NCI-H128 (cell line): ENCODE data around the gene THUMPD1.
"Not testable (repeated sequence)": the region's sequence is repeated elsewhere in the genome, so short reads cannot be mapped to it uniquely, and the experiment has no call there.

ENCODE experiments used
- DNase-seq: peaks from one replicate; lab custom pipeline; 2025; ENCODE audit not compliant: unreplicated experiment; lab: John Stamatoyannopoulos, UW

The THUMPD1 gene

GRCh38 chr16:20749474-20749873, 7.9 kb upstream of the THUMPD1 start:
- no peak for DNase-seq

- DNase-seq: no peak
Measured at GRCh38 chr16:20747030-20747816, 5.6 kb upstream of the THUMPD1 start.

- no peak for DNase-seq
Measured at GRCh38 chr16:20746461-20746860, 4.8 kb upstream of the THUMPD1 start.

GRCh38 chr16:20744922-20745440, 3.4 kb upstream of the THUMPD1 start:
- DNase-seq: no peak

- no peak for DNase-seq
Measured at GRCh38 chr16:20743591-20743990, 2.0 kb upstream of the THUMPD1 start.

GRCh38 chr16:20740901-20741521, 607 bp downstream of the THUMPD1 start:
- DNase-seq: peak; percentile 4

GRCh38 chr16:20740007-20740883, 1.4 kb downstream of the THUMPD1 start:
- DNase-seq: no peak

GRCh38 chr16:20735490-20735889, 6.1 kb downstream of the THUMPD1 start:
- DNase-seq: no peak

- DNase-seq: no peak
Measured at GRCh38 chr16:20734782-20735181, 6.8 kb downstream of the THUMPD1 start.

GRCh38 chr16:20734056-20734455, 7.6 kb downstream of the THUMPD1 start:
- DNase-seq: no peak

- DNase-seq: no peak
Measured at GRCh38 chr16:20729141-20729540, 12.5 kb downstream of the THUMPD1 start.

- DNase-seq: no peak
Measured at GRCh38 chr16:20727181-20727580, 14.4 kb downstream of the THUMPD1 start.

GRCh38 chr16:20726661-20727060, 15.0 kb downstream of the THUMPD1 start:
- no peak for DNase-seq

GRCh38 chr16:20720251-20720650, 21.4 kb downstream of the THUMPD1 start:
- no peak for DNase-seq

- DNase-seq: not testable (repeated sequence)
Measured at GRCh38 chr16:20717718-20718117, 23.9 kb downstream of the THUMPD1 start.

GRCh38 chr16:20711277-20711911, 30.2 kb downstream of the THUMPD1 start:
- no peak for DNase-seq

GRCh38 chr16:20708129-20708528, 33.5 kb downstream of the THUMPD1 start:
- not testable (repeated sequence) for DNase-seq

GRCh38 chr16:20707461-20707860, 34.2 kb downstream of the THUMPD1 start:
- no peak for DNase-seq

- DNase-seq: not testable (repeated sequence)
Measured at GRCh38 chr16:20705972-20706371, 35.6 kb downstream of the THUMPD1 start.

GRCh38 chr16:20704281-20704680, 37.3 kb downstream of the THUMPD1 start:
- no peak for DNase-seq

- DNase-seq: not testable (repeated sequence)
Measured at GRCh38 chr16:20701692-20702091, 39.9 kb downstream of the THUMPD1 start.
